HepG2 (cell line): ENCODE measurements around the gene DHX32. TPM values are rescaled to one million over a fixed set of nuclear protein-coding genes. Genes with fewer than 3 reads are reported as not detected.

Experiments
- ATAC-seq: fragments of 200-7000 bp; cut with Tn5 transposase; 3 replicates; pipeline ENCODE4 v1.9.1; 2020; ENCODE audit warnings: mild to moderate bottlenecking, moderate library complexity
- BruUV-seq: library from RNA; stranded (reverse); fragments of 400-500 nt; replicated peaks from 2 replicates; lab custom pipeline; 2021; lab: Mats Ljungman, UMichigan
- CTCF ChIA-PET: fragments of 300-600 bp; formaldehyde crosslinking; extraction: SDS; loops from one replicate; lab custom pipeline; 2021; ENCODE audit warnings: low total read pairs, inconsistent platforms, low intra/inter-chr PET ratio; lab: Yijun Ruan, JAX
- POLR2A ChIA-PET: fragments of 350-600 bp; sonication (Branson Sonifier 250); formaldehyde crosslinking; loops from one replicate; lab custom pipeline; 2020; ENCODE audit warnings: antibody characterized with exemption, inconsistent platforms; lab: Yijun Ruan, JAX
- DNase-seq: peaks from one replicate; pipeline ENCODE4 v3.0.0-alpha.2; 2015; ENCODE audit warnings: low spot score
- FAIRE-seq: peaks from 3 replicates; lab custom pipeline; 2011; peaks lifted over from hg19 to GRCh38; lab: Jason Lieb, UNC
- H2AFZ ChIP-seq: one replicate; pipeline ENCODE4 v1.6.1; 2011; ENCODE audit warnings: low read length, inconsistent platforms
- H3K27ac ChIP-seq: fragments of 300-600 bp; 3 replicates; pipeline ENCODE4 v1.8.0; 2011; ENCODE audit warnings: mixed run types, mild to moderate bottlenecking, mixed read lengths, low read length, inconsistent platforms; ENCODE audit not compliant: insufficient read depth; ENCODE audit errors: extremely low read length
- H3K27me3 ChIP-seq, 2 experiments: fragments of 200-600 bp in 1 of 2; 2 replicates in 1 of 2; 3 replicates in 1 of 2; pipeline versions ENCODE4 v1.6.0 to v1.8.0; 2011; ENCODE audit warnings: low read length in 2 of 2, mild to moderate bottlenecking in 2 of 2, moderate library complexity in 2 of 2, inconsistent platforms in 1 of 2; ENCODE audit not compliant: insufficient read depth in 2 of 2, control insufficient read depth in 1 of 2
- H3K36me3 ChIP-seq, 2 experiments: fragments of 200-600 bp in 1 of 2; replicated peaks in 1 of 2; 2 replicates in 1 of 2; 3 replicates in 1 of 2; pipeline versions ENCODE4 v1.5.1 to v1.8.0; 2011; ENCODE audit warnings: low read length in 2 of 2, inconsistent platforms in 1 of 2; ENCODE audit not compliant: insufficient read depth in 2 of 2, control insufficient read depth in 1 of 2
- H3K4me1 ChIP-seq: 2 replicates; pipeline ENCODE4 v1.5.1; 2012; ENCODE audit warnings: low read length, inconsistent platforms; ENCODE audit not compliant: insufficient read depth
- H3K4me2 ChIP-seq: 2 replicates; pipeline ENCODE4 v1.6.0; 2011; ENCODE audit warnings: low read depth, low read length, inconsistent platforms
- H3K4me3 ChIP-seq, 3 experiments: fragments of 200-600 bp in 1 of 3; sonication (generic), shearing (Covaris generic) in 1 of 3; replicated peaks in 1 of 3; 2 replicates each; pipeline ENCODE4 v1.5.1; 2011 to 2016; ENCODE audit warnings: low read length in 3 of 3, inconsistent platforms in 2 of 3, low read depth in 2 of 3, mild to moderate bottlenecking in 2 of 3, control low read depth in 1 of 3, mixed read lengths in 1 of 3; ENCODE audit not compliant: insufficient read depth in 1 of 3
- H3K79me2 ChIP-seq: one replicate; pipeline ENCODE4 v1.6.1; 2011; ENCODE audit warnings: low read length, inconsistent platforms; ENCODE audit not compliant: insufficient read depth
- H3K9ac ChIP-seq: 2 replicates; pipeline ENCODE4 v1.6.0; 2011; ENCODE audit warnings: mild to moderate bottlenecking, low read depth, low read length, inconsistent platforms; ENCODE audit not compliant: insufficient read depth
- H3K9me3 ChIP-seq: 2 replicates; pipeline ENCODE4 v1.5.1; 2012; ENCODE audit warnings: mild to moderate bottlenecking, low read length
- H4K20me1 ChIP-seq: 2 replicates; pipeline ENCODE4 v1.6.0; 2011; ENCODE audit warnings: inconsistent platforms, mild to moderate bottlenecking, low read length, moderate library complexity; ENCODE audit not compliant: insufficient read depth
- CEBPG ChIP-seq: IDR thresholded peaks from 2 replicates; pipeline ENCODE4 v1.6.1; 2016
- FOSL1 ChIP-seq: sonication (generic); formaldehyde crosslinking; IDR thresholded peaks from 2 replicates; pipeline ENCODE4 v1.9.0; 2021; ENCODE audit warnings: missing genetic modification reagents, borderline replicate concordance
- HNRNPK ChIP-seq: fragments of 200-400 bp; formaldehyde crosslinking; IDR thresholded peaks from 2 replicates; pipeline ENCODE4 v1.6.1; 2018; ENCODE audit warnings: low read length, low read depth, moderate library complexity, mild to moderate bottlenecking; ENCODE audit not compliant: poor library complexity, severe bottlenecking
- RFX1 ChIP-seq: fragments of 450-650 bp; IDR thresholded peaks from 2 replicates; pipeline ENCODE4 v1.6.1; 2017
- SMARCC2 ChIP-seq: fragments of 450-650 bp; IDR thresholded peaks from 2 replicates; pipeline ENCODE4 v1.6.1; 2017; ENCODE audit warnings: antibody characterized with exemption, mild to moderate bottlenecking
- SOX6 ChIP-seq, 2 experiments: fragments of 450-650 bp in 1 of 2; sonication (generic) in 1 of 2; formaldehyde crosslinking in 1 of 2; IDR thresholded peaks; 2 replicates each; pipeline versions ENCODE4 v1.4.0 to v1.6.1; 2017 to 2020; ENCODE audit warnings: antibody characterized with exemption in 1 of 2, mild to moderate bottlenecking in 1 of 2, missing genetic modification reagents in 1 of 2
- ZBTB20 ChIP-seq: sonication (generic); formaldehyde crosslinking; IDR thresholded peaks from 2 replicates; pipeline ENCODE4 v1.8.1; 2023; ENCODE audit warnings: missing genetic modification reagents, low read depth, mild to moderate bottlenecking, borderline replicate concordance
- ZNF234 ChIP-seq: sonication (generic); formaldehyde crosslinking; conservative IDR thresholded peaks from 2 replicates; pipeline ENCODE4 v1.5.1; 2020; ENCODE audit warnings: mild to moderate bottlenecking, missing genetic modification reagents
- ZNF564 ChIP-seq: sonication (generic); formaldehyde crosslinking; IDR thresholded peaks from 2 replicates; pipeline ENCODE4 v1.8.1; 2023; ENCODE audit warnings: mild to moderate bottlenecking, missing genetic modification reagents
- ZNF598 ChIP-seq: sonication (generic); formaldehyde crosslinking; IDR thresholded peaks from 2 replicates; pipeline ENCODE4 v1.5.1; 2020; ENCODE audit warnings: mild to moderate bottlenecking, missing genetic modification reagents, borderline replicate concordance
- WGBS: methylation state at CpG from one replicate; pipeline ENCODE4 v1.1.6; 2017; ENCODE audit warnings: low lambda C conversion rate; 5-methylcytosine and 5-hydroxymethylcytosine counted together
- in situ Hi-C: cut with HindIII; loops from 2 replicates; pipeline ENCODE4 v1.10.0; 2017; ENCODE audit warnings: low pct_unique_long_range_greater_than_20kb; ENCODE audit not compliant: extremely low pct_ligation_motif_present
- intact Hi-C: fragments of 100-400 bp; cut with micrococcal nuclease; formaldehyde crosslinking; loops from one replicate; pipeline ENCODE4 v1.10.0; 2022; ENCODE audit not compliant: unreplicated experiment
- polyA plus RNA-seq, 8 experiments: library from polyadenylated mRNA; depleted of rRNA in 3 of 8; stranded (reverse) in 7 of 8; unstranded in 1 of 8; fragments of >200 nt; fragmentation: Illumina TruSeq in 4 of 8; extraction: Trizol in 4 of 8; gene quantifications; 2 replicates each; pipeline versions ENCODE4 v1.2.1 to v1.2.3, GENCODE V29; 2011 to 2016; ENCODE audit warnings: low read depth in 4 of 8, missing spikeins in 1 of 8, mixed read lengths in 1 of 8; ENCODE audit not compliant: insufficient read depth in 1 of 8
- total RNA-seq, 5 experiments: library from RNA; depleted of rRNA; stranded (reverse); fragments of >200 nt; fragmentation: Illumina TruSeq; extraction: Trizol; gene quantifications; 2 replicates each; pipeline ENCODE4 v1.2.3, GENCODE V29; 2016; ENCODE audit warnings: low read depth in 1 of 5
- TF ChIP-seq, protein P1 (sequence below): sonication (generic); formaldehyde crosslinking; conservative IDR thresholded peaks from 2 replicates; pipeline ENCODE4 v1.4.0; 2020; ENCODE audit warnings: missing genetic modification reagents
- TF ChIP-seq, protein P2 (sequence below): sonication (generic); formaldehyde crosslinking; IDR thresholded peaks from 2 replicates; pipeline ENCODE4 v1.4.0; 2020; ENCODE audit warnings: mild to moderate bottlenecking, missing genetic modification reagents, borderline replicate concordance
- TF ChIP-seq, protein P3 (sequence below): sonication (generic); formaldehyde crosslinking; IDR thresholded peaks from 2 replicates; pipeline ENCODE4 v1.8.1; 2023; ENCODE audit warnings: missing genetic modification reagents, inconsistent platforms, borderline replicate concordance
- TF ChIP-seq, protein P4 (sequence below): sonication (generic); formaldehyde crosslinking; IDR thresholded peaks from 2 replicates; pipeline ENCODE4 v1.5.0; 2020; ENCODE audit warnings: mild to moderate bottlenecking, missing genetic modification reagents
- TF ChIP-seq, protein P5 (sequence below): sonication (generic); formaldehyde crosslinking; IDR thresholded peaks from 2 replicates; pipeline ENCODE4 v1.8.0; 2022; ENCODE audit warnings: missing genetic modification reagents, mild to moderate bottlenecking, inconsistent platforms, borderline replicate concordance

Gene DHX32
- total and polyA plus RNA-seq, 2 of the 13 experiments (the other 11 are each of a cell fraction or from before 2014, with no cell fraction given): 15.5 to 16.5 TPM

DNA sequence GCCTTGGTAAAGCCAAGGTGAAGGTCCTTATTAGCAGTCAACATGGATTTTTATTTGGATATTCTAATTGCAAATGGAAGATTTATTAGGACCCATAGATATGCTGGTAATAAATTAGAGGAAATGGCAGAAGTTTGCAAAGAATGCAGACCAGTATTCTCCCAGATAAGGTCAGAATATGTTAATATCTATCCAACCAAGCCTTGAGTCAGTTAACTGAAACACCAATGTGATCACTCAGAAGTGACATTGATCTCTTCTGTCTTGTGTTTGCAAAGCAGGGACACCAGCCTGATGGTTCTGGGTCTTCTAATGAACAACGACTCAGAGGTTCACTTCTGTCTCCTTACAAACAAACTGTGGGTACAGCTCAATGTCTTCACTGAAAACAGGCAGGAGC lies 79.5 kb downstream of the DHX32 start:
- ChIA-PET CTCF (no interaction called here), POLR2A (no interaction called here)
- peaks cover 2 to 15% of the 10 kb centered on the region in 2 experiments for H3K36me3 ChIP-seq
- no peak overlapping the region for H3K4me2 ChIP-seq
- no peaks in the 10 kb centered on the region for H3K79me2 ChIP-seq
- no TSS peak for BruUV-seq
- peaks cover 32% of the 10 kb centered on the region for H3K4me1 ChIP-seq
- FAIRE-seq (no peak), ATAC-seq (no peak), DNase-seq (no peak)
- H3K27ac ChIP-seq: no peak overlapping the region
- in situ Hi-C loops (no loop called here), intact Hi-C loops (no loop called here)
- H3K4me3 ChIP-seq: no peak overlapping the region
- H3K9me3 ChIP-seq: no peaks in the 10 kb centered on the region
- no peaks in the 10 kb centered on the region for H4K20me1 ChIP-seq
- no peak overlapping the region for H2AFZ ChIP-seq
- WGBS: 90% methylated on average over 1 of the region's 1 CpG
- no peaks in the 10 kb centered on the region for H3K27me3 ChIP-seq
- no peak overlapping the region for H3K9ac ChIP-seq
- TF ChIP-seq HNRNPK (no peak), RFX1 (no peak), ZNF598 (CRISPR knock-in tag) (no peak), ZNF564 (CRISPR knock-in tag) (no peak), ZBTB20 (CRISPR knock-in tag) (no peak), SOX6 (IDR thresholded peaks at IDR 0.05) (no peak), SOX6 (CRISPR knock-in tag; IDR thresholded peaks at IDR 0.05) (no peak), CEBPG (no peak), ZNF234 (CRISPR knock-in tag) (no peak), SMARCC2 (no peak), FOSL1 (CRISPR knock-in tag) (no peak)
- TF ChIP-seq, protein P1, sequence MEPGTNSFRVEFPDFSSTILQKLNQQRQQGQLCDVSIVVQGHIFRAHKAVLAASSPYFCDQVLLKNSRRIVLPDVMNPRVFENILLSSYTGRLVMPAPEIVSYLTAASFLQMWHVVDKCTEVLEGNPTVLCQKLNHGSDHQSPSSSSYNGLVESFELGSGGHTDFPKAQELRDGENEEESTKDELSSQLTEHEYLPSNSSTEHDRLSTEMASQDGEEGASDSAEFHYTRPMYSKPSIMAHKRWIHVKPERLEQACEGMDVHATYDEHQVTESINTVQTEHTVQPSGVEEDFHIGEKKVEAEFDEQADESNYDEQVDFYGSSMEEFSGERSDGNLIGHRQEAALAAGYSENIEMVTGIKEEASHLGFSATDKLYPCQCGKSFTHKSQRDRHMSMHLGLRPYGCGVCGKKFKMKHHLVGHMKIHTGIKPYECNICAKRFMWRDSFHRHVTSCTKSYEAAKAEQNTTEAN (CRISPR knock-in tag): no peak
- TF ChIP-seq, protein P2, sequence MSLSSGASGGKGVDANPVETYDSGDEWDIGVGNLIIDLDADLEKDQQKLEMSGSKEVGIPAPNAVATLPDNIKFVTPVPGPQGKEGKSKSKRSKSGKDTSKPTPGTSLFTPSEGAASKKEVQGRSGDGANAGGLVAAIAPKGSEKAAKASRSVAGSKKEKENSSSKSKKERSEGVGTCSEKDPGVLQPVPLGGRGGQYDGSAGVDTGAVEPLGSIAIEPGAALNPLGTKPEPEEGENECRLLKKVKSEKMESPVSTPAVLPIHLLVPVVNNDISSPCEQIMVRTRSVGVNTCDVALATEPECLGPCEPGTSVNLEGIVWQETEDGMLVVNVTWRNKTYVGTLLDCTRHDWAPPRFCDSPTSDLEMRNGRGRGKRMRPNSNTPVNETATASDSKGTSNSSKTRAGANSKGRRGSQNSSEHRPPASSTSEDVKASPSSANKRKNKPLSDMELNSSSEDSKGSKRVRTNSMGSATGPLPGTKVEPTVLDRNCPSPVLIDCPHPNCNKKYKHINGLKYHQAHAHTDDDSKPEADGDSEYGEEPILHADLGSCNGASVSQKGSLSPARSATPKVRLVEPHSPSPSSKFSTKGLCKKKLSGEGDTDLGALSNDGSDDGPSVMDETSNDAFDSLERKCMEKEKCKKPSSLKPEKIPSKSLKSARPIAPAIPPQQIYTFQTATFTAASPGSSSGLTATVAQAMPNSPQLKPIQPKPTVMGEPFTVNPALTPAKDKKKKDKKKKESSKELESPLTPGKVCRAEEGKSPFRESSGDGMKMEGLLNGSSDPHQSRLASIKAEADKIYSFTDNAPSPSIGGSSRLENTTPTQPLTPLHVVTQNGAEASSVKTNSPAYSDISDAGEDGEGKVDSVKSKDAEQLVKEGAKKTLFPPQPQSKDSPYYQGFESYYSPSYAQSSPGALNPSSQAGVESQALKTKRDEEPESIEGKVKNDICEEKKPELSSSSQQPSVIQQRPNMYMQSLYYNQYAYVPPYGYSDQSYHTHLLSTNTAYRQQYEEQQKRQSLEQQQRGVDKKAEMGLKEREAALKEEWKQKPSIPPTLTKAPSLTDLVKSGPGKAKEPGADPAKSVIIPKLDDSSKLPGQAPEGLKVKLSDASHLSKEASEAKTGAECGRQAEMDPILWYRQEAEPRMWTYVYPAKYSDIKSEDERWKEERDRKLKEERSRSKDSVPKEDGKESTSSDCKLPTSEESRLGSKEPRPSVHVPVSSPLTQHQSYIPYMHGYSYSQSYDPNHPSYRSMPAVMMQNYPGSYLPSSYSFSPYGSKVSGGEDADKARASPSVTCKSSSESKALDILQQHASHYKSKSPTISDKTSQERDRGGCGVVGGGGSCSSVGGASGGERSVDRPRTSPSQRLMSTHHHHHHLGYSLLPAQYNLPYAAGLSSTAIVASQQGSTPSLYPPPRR: no peak
- TF ChIP-seq, protein P3, sequence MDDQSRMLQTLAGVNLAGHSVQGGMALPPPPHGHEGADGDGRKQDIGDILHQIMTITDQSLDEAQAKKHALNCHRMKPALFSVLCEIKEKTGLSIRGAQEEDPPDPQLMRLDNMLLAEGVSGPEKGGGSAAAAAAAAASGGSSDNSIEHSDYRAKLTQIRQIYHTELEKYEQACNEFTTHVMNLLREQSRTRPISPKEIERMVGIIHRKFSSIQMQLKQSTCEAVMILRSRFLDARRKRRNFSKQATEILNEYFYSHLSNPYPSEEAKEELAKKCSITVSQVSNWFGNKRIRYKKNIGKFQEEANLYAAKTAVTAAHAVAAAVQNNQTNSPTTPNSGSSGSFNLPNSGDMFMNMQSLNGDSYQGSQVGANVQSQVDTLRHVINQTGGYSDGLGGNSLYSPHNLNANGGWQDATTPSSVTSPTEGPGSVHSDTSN (CRISPR knock-in tag): no peak
- TF ChIP-seq, protein P4, sequence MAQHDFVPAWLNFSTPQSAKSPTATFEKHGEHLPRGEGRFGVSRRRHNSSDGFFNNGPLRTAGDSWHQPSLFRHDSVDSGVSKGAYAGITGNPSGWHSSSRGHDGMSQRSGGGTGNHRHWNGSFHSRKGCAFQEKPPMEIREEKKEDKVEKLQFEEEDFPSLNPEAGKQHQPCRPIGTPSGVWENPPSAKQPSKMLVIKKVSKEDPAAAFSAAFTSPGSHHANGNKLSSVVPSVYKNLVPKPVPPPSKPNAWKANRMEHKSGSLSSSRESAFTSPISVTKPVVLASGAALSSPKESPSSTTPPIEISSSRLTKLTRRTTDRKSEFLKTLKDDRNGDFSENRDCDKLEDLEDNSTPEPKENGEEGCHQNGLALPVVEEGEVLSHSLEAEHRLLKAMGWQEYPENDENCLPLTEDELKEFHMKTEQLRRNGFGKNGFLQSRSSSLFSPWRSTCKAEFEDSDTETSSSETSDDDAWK (CRISPR knock-in tag): no peak
- TF ChIP-seq, protein P5, sequence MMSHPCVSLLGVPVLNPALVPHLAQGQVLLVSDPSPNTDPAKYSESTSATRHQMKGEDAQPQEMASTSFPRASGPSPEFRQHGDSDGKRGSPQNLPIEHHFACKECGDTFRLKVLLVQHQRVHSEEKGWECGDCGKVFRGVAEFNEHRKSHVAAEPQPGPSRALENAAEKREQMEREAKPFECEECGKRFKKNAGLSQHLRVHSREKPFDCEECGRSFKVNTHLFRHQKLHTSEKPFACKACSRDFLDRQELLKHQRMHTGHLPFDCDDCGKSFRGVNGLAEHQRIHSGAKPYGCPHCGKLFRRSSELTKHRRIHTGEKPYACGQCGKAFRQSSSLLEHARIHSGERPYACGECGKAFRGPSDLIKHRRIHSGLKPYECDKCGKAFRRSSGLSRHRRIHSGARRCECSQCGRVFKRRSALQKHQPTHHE (CRISPR knock-in tag): no peak
